Measurements from ENCODE around the gene CD160. TPM values are rescaled to one million over a fixed set of nuclear protein-coding genes. Genes with fewer than 3 reads are reported as not detected.
A peak's percentile ranks its signal among the peaks of the same experiment; 100 is the strongest.
"Not testable (repeated sequence)": the region's sequence is repeated elsewhere in the genome, so short reads cannot be mapped to it uniquely, and the experiment has no call there.

CD160 gene
- total RNA-seq, 2 donors from 2014 or later: not detected

DNA sequence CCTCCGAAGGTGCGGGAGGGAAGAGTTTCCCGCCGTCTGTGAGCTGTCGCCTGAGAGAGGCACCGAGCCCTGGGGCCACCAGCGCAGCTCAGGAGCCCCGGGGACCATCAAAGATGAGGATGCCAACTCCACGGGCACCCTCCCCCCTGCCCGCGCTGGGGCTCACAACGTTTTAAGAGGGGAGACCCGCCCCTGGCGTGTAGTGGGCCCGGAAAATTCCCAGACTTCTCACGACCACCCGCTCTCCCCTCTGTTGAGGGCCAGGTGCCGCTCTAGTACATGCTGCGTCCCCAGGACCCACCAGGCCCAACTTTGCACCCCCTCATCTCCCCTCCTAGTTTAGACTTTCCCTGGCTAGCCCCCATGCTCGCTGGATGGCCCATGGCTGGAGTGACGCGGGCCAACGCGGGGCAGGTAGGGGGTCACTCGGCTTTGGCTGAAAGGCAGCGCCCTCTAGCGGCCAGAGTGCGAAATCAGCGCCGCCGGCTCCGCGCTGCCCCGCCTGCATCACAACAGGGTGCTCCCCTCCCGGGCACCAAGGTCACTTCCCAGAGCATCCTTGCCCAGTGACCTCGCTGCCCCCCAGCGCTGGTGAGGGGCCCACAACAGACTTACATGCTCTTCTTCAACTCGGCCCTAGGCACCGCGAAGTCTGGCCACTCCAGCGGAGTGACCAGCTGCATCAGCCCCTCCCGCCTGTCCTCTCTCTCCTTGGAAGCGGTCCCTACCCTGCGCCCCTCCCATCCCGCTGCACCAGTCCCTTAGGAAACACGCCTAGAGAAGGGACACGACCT lies 1.8 kb downstream of the CD160 start:
- Mint-ChIP-seq H3K36me3 (ENCODE audit: low read depth) (no peaks in the 10 kb centered on the region), H3K4me1 (peaks cover 20% of the 10 kb centered on the region), H3K4me3 (peak overlapping the region; percentile 59), H3K27me3 (peaks cover 24% of the 10 kb centered on the region), H3K9me3 (no peaks in the 10 kb centered on the region), H3K27ac (no peak overlapping the region)
- peak; percentile 82 for ATAC-seq (replicated peaks)

GRCh38 chr1:145726193-145726592 lies 6.9 kb downstream of the CD160 start:
- not testable (repeated sequence) for ATAC-seq (replicated peaks); H3K4me1 Mint-ChIP-seq; H3K4me3 Mint-ChIP-seq; H3K9me3 Mint-ChIP-seq; H3K27ac Mint-ChIP-seq; H3K36me3 Mint-ChIP-seq (ENCODE audit: low read depth)
- peaks cover 14% of the 10 kb centered on the region for H3K27me3 Mint-ChIP-seq

GRCh38 chr1:145729196-145729595 lies 9.9 kb downstream of the CD160 start:
- no peak overlapping the region for H3K27ac Mint-ChIP-seq
- no peaks in the 10 kb centered on the region for H3K36me3 Mint-ChIP-seq (ENCODE audit: low read depth)
- H3K27me3 Mint-ChIP-seq: no peaks in the 10 kb centered on the region
- no peak for ATAC-seq (replicated peaks)
- no peak overlapping the region for H3K4me3 Mint-ChIP-seq
- no peaks in the 10 kb centered on the region for H3K4me1 Mint-ChIP-seq
- H3K9me3 Mint-ChIP-seq: no peaks in the 10 kb centered on the region

DNA sequence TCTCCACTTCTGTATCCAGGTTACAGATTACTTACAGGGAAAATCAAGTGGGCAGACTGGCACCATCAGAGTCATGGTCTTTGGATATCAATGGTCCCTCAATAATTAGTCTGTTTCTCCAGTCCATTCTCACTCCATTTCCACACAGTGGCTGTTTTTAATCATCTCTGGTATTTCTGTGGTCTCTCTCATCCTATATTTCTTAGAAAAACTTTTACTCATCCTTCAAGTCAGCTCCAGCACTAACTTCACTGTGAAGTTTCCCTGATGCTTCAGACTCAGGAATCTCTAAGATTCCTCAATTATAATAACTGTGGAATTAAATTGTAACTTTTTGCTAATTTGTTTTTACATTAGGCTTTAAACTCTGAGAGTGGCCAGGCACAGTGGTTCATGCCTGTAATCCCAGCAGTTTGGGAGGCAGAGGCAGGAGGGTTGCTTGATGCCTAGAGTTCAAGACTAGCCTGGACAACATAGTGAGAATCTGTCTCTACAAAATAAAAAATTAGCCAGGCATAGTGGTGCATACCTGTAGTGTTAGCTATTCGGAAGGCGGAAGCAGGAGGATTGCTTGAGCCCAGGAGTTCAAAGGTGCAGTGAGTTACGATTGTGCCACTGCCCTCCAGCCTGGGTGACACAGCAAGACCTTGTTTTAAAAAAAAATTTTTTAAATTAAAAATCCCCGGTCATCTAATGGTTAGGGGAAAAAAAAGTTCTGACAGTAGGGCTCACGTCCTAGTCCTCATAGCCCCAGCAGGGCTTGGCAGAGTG lies 10.6 kb downstream of the CD160 start:
- Mint-ChIP-seq H3K27ac (no peak overlapping the region), H3K36me3 (ENCODE audit: low read depth) (no peaks in the 10 kb centered on the region), H3K4me1 (no peaks in the 10 kb centered on the region), H3K4me3 (no peak overlapping the region), H3K9me3 (no peaks in the 10 kb centered on the region), H3K27me3 (no peaks in the 10 kb centered on the region)
- ATAC-seq (replicated peaks): no peak

DNA sequence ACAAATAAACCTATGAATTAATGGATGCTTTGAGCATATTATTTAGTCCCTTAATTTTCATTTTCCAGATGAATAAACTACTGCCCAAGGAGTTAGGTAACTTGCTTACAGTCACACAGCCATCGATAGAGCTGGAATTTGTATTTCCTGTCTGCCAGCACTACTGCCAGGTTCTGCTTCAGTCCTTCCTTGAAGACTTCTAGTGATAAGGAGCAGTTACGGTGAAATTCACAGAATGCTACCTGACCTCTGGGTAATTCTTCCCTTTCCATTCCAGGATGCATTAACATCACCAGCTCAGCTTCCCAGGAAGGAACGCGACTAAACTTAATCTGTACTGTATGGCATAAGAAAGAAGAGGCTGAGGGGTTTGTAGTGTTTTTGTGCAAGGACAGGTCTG lies 11.2 kb downstream of the CD160 start:
- H3K27me3 Mint-ChIP-seq: no peaks in the 10 kb centered on the region
- H3K36me3 Mint-ChIP-seq (ENCODE audit: low read depth): no peaks in the 10 kb centered on the region
- ATAC-seq (replicated peaks): no peak
- H3K9me3 Mint-ChIP-seq: no peaks in the 10 kb centered on the region
- no peak overlapping the region for H3K4me3 Mint-ChIP-seq
- no peak overlapping the region for H3K27ac Mint-ChIP-seq
- no peaks in the 10 kb centered on the region for H3K4me1 Mint-ChIP-seq

- H3K4me1 Mint-ChIP-seq: no peaks in the 10 kb centered on the region
- H3K4me3 Mint-ChIP-seq: no peak overlapping the region
- H3K36me3 Mint-ChIP-seq (ENCODE audit: low read depth): no peaks in the 10 kb centered on the region
- no peaks in the 10 kb centered on the region for H3K27me3 Mint-ChIP-seq
- H3K27ac Mint-ChIP-seq: no peak overlapping the region
- H3K9me3 Mint-ChIP-seq: no peaks in the 10 kb centered on the region
- no peak for ATAC-seq (replicated peaks)
Observed at GRCh38 chr1:145730900-145731299, 11.6 kb downstream of the CD160 start.

GRCh38 chr1:145736191-145736590 lies 16.9 kb downstream of the CD160 start:
- Mint-ChIP-seq H3K27ac (no peak overlapping the region), H3K9me3 (no peaks in the 10 kb centered on the region), H3K36me3 (ENCODE audit: low read depth) (peaks cover 3% of the 10 kb centered on the region), H3K4me1 (no peaks in the 10 kb centered on the region), H3K4me3 (no peak overlapping the region), H3K27me3 (no peaks in the 10 kb centered on the region)
- ATAC-seq (replicated peaks): no peak

- H3K4me1 Mint-ChIP-seq: no peaks in the 10 kb centered on the region
- H3K9me3 Mint-ChIP-seq: no peaks in the 10 kb centered on the region
- H3K27me3 Mint-ChIP-seq: no peaks in the 10 kb centered on the region
- no peak overlapping the region for H3K4me3 Mint-ChIP-seq
- peaks cover 28% of the 10 kb centered on the region for H3K36me3 Mint-ChIP-seq (ENCODE audit: low read depth)
- ATAC-seq (replicated peaks): no peak
- H3K27ac Mint-ChIP-seq: no peak overlapping the region
Observed at GRCh38 chr1:145740269-145740668, 21.0 kb downstream of the CD160 start.

- Mint-ChIP-seq H3K27ac (no peak overlapping the region), H3K27me3 (no peaks in the 10 kb centered on the region), H3K4me3 (no peak overlapping the region), H3K36me3 (ENCODE audit: low read depth) (peaks cover 85% of the 10 kb centered on the region), H3K4me1 (no peaks in the 10 kb centered on the region), H3K9me3 (no peaks in the 10 kb centered on the region)
- ATAC-seq (replicated peaks): no peak
Observed at GRCh38 chr1:145747398-145748247, 28.3 kb downstream of the CD160 start.

DNA sequence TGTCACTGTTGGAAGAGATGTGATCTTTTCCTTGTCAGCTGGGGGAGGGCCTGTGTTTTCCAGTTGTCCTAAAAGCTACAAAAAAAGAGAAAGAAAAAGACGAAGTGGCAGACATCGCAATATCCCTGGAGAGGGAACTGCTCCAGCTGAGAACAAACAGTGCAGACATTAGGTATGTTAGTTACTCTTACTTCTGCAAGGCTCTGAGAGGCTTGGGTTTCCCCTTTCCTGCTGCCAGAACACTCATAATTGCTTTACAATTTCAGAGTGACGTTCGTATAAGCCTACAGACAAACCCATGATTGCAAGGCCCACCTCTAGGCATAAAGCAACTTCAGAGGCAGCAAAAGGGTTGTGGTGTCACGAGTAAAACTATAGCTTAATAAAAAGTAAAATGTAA lies 31.1 kb downstream of the CD160 start:
- Mint-ChIP-seq H3K9me3 (no peaks in the 10 kb centered on the region), H3K36me3 (ENCODE audit: low read depth) (peaks cover 74% of the 10 kb centered on the region), H3K4me1 (no peaks in the 10 kb centered on the region), H3K27ac (no peak overlapping the region), H3K27me3 (no peaks in the 10 kb centered on the region), H3K4me3 (no peak overlapping the region)
- ATAC-seq (replicated peaks): no peak

DNA sequence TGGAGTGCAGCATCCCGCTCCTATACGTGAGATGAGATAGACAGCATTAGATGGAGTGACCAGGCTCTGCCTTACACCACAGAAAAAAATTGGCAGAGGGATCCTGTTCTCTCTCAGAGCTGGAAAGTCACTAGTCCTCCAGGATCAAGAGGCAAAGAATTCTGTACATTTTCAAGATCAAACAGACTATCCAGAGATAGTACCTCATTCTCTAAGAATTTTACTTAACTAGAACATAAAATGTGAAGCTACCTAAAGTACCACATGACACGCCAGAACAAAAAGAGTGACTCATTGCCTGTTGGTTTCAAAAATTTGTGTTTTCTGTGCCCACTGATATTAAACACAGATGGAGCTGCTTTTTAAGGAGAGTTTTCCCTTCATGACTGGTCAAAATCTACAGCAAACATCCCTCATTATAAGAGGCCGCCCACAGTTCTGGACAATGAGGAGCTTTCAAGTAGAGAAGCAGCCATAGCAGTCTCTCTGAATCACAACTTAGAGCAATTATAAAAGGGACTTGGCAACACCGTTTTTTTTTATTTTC lies 32.3 kb downstream of the CD160 start:
- Mint-ChIP-seq H3K27me3 (no peaks in the 10 kb centered on the region), H3K4me3 (no peak overlapping the region), H3K36me3 (ENCODE audit: low read depth) (peaks cover 69% of the 10 kb centered on the region), H3K27ac (peak overlapping the region; percentile 11), H3K4me1 (no peaks in the 10 kb centered on the region), H3K9me3 (no peaks in the 10 kb centered on the region)
- no peak for ATAC-seq (replicated peaks)

DNA sequence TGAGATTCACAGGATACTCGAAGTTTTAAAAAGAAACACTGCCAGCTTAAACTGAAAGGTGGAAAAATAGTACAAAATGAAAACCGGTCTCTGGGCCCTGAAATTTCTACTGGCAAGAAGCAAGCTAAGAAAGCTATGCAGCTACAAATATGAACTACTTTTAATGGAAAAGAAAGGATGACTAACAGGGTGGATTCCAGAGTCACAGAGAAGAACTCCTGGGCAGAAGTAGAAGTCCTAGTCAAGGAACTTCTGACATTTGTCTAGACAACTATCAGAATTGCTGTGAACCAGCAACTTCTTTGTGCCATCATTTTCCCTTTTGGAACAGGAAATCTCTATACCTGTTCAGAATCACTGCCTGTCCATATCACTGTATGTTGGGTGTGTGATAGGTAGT lies 38.1 kb downstream of the CD160 start:
- Mint-ChIP-seq H3K9me3 (no peaks in the 10 kb centered on the region), H3K4me1 (peaks cover 5% of the 10 kb centered on the region), H3K27me3 (no peaks in the 10 kb centered on the region), H3K4me3 (no peak overlapping the region), H3K27ac (peak overlapping the region; percentile 40), H3K36me3 (ENCODE audit: low read depth) (peaks cover 57% of the 10 kb centered on the region)
- ATAC-seq (replicated peaks): no peak

DNA sequence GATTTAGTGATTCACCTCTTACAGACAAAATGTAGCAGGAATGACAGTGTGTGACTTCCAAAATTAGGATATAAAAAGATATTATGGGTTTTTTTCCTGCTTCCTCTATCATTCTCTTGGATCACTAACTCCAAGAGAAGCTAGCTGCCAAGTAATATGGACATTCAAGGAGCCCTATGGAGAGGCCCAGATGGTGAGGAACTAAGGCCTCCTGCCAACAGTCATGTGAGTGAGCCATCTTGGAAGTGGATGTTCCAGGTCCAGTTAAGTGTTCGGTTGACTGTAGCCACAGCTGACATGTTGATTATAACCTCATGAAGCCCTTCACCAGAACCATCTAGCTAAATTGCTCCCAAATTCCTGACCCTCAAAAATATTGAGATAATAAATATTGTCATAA lies 38.8 kb downstream of the CD160 start:
- H3K27ac Mint-ChIP-seq: no peak overlapping the region
- H3K9me3 Mint-ChIP-seq: no peaks in the 10 kb centered on the region
- no peak overlapping the region for H3K4me3 Mint-ChIP-seq
- H3K27me3 Mint-ChIP-seq: no peaks in the 10 kb centered on the region
- no peak for ATAC-seq (replicated peaks)
- H3K36me3 Mint-ChIP-seq (ENCODE audit: low read depth): peaks cover 57% of the 10 kb centered on the region
- H3K4me1 Mint-ChIP-seq: peaks cover 5% of the 10 kb centered on the region

GRCh38 chr1:145758575-145758974 lies 39.3 kb downstream of the CD160 start:
- H3K4me1 Mint-ChIP-seq: peaks cover 5% of the 10 kb centered on the region
- H3K4me3 Mint-ChIP-seq: no peak overlapping the region
- H3K27me3 Mint-ChIP-seq: no peaks in the 10 kb centered on the region
- H3K36me3 Mint-ChIP-seq (ENCODE audit: low read depth): peaks cover 54% of the 10 kb centered on the region
- no peaks in the 10 kb centered on the region for H3K9me3 Mint-ChIP-seq
- no peak for ATAC-seq (replicated peaks)
- no peak overlapping the region for H3K27ac Mint-ChIP-seq
